Astrocyte (in vitro differentiated cells and primary cell): ENCODE data around the gene DOK7.

Experiments
- CTCF ChIP-seq: IDR thresholded peaks from 2 replicates; pipeline ENCODE4 v1.5.1; 2011; ENCODE audit warnings: low read depth, mild to moderate bottlenecking, inconsistent platforms, low read length, moderate library complexity; ENCODE audit not compliant: insufficient read depth
- EZH2 ChIP-seq: IDR thresholded peaks from 2 replicates; pipeline ENCODE4 v1.6.1; 2012; ENCODE audit warnings: mild to moderate bottlenecking, low read length, inconsistent platforms; ENCODE audit not compliant: insufficient read depth

GRCh38 chr4:3520796-3521600 lies 57.9 kb downstream of the DOK7 start:
- no peak for TF ChIP-seq EZH2
- no peak for TF ChIP-seq CTCF
